HepG2 (cell line): ENCODE results near the gene EPHA5. TPM values are rescaled to one million over a fixed set of nuclear protein-coding genes. Genes with fewer than 3 reads are reported as not detected.

Source experiments
- EP300 ChIP-seq, 3 experiments: sonication (generic) in 1 of 3; formaldehyde crosslinking in 1 of 3; IDR thresholded peaks; 2 replicates each; pipeline versions ENCODE4 v1.5.1 to v1.6.1; 2011 to 2020; ENCODE audit warnings: low read depth in 2 of 3, low read length in 2 of 3, borderline replicate concordance in 1 of 3, improper control_type of control experiment in 1 of 3, mild to moderate bottlenecking in 1 of 3, missing genetic modification reagents in 1 of 3, moderate library complexity in 1 of 3
- GABPB1 ChIP-seq: IDR thresholded peaks from 2 replicates; pipeline ENCODE4 v1.6.1; 2016; ENCODE audit warnings: mild to moderate bottlenecking, missing genetic modification reagents, moderate library complexity, missing compliant biosample characterization
- HMGXB3 ChIP-seq: sonication (generic); formaldehyde crosslinking; IDR thresholded peaks from 2 replicates; pipeline ENCODE4 v1.4.0; 2020; ENCODE audit warnings: missing genetic modification reagents, borderline replicate concordance
- RELA ChIP-seq: sonication (generic); formaldehyde crosslinking; IDR thresholded peaks from 2 replicates; pipeline ENCODE4 v1.4.0; 2020; ENCODE audit warnings: missing genetic modification reagents
- SALL1 ChIP-seq: sonication (generic); formaldehyde crosslinking; IDR thresholded peaks from 2 replicates; pipeline ENCODE4 v1.8.0; 2022; ENCODE audit warnings: mild to moderate bottlenecking, missing genetic modification reagents
- ZNF333 ChIP-seq: sonication (generic); formaldehyde crosslinking; IDR thresholded peaks from 2 replicates; pipeline ENCODE4 v1.4.0; 2020; ENCODE audit warnings: mild to moderate bottlenecking, missing genetic modification reagents, borderline replicate concordance
- ZNF644 ChIP-seq: IDR thresholded peaks from 2 replicates; pipeline ENCODE4 v1.6.1; 2016; ENCODE audit warnings: low read depth
- polyA plus RNA-seq, 8 experiments: library from polyadenylated mRNA; depleted of rRNA in 3 of 8; stranded (reverse) in 7 of 8; unstranded in 1 of 8; fragments of >200 nt; fragmentation: Illumina TruSeq in 4 of 8; extraction: Trizol in 4 of 8; gene quantifications; 2 replicates each; pipeline versions ENCODE4 v1.2.1 to v1.2.3, GENCODE V29; 2011 to 2016; ENCODE audit warnings: low read depth in 4 of 8, missing spikeins in 1 of 8, mixed read lengths in 1 of 8; ENCODE audit not compliant: insufficient read depth in 1 of 8
- total RNA-seq, 5 experiments: library from RNA; depleted of rRNA; stranded (reverse); fragments of >200 nt; fragmentation: Illumina TruSeq; extraction: Trizol; gene quantifications; 2 replicates each; pipeline ENCODE4 v1.2.3, GENCODE V29; 2016; ENCODE audit warnings: low read depth in 1 of 5
- TF ChIP-seq, protein P1 (sequence below): sonication (generic); IDR thresholded peaks from 2 replicates; pipeline ENCODE4 v1.6.1; 2016; ENCODE audit warnings: low read depth, borderline replicate concordance
- TF ChIP-seq, protein P2 (sequence below): sonication (generic); formaldehyde crosslinking; IDR thresholded peaks from 2 replicates; pipeline ENCODE4 v1.5.0; 2020; ENCODE audit warnings: missing genetic modification reagents

Gene EPHA5
- total and polyA plus RNA-seq, 2 of the 13 experiments (the other 11 are each of a cell fraction or from before 2014, with no cell fraction given) = not detected

GRCh38 chr4:65597697-65598096 is 72.6 kb downstream of the EPHA5 start (continued):
- TF ChIP-seq HMGXB3 (CRISPR knock-in tag) (no peak), RELA (no peak), ZNF333 (no peak), SALL1 (CRISPR knock-in tag) (no peak), EP300 (IDR thresholded peaks at IDR 0.05; ENCODE audit: low read depth in 2 of 2, low read length in 2 of 2) (no peak), EP300 (CRISPR knock-in tag; IDR thresholded peaks at IDR 0.05; ENCODE audit: borderline replicate concordance) (no peak), ZNF644 (CRISPR knock-in tag) (no peak), GABPB1 (CRISPR knock-in tag) (no peak)
- TF ChIP-seq, protein P1, sequence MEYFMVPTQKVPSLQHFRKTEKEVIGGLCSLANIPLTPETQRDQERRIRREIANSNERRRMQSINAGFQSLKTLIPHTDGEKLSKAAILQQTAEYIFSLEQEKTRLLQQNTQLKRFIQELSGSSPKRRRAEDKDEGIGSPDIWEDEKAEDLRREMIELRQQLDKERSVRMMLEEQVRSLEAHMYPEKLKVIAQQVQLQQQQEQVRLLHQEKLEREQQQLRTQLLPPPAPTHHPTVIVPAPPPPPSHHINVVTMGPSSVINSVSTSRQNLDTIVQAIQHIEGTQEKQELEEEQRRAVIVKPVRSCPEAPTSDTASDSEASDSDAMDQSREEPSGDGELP = no peak
- TF ChIP-seq, protein P2, sequence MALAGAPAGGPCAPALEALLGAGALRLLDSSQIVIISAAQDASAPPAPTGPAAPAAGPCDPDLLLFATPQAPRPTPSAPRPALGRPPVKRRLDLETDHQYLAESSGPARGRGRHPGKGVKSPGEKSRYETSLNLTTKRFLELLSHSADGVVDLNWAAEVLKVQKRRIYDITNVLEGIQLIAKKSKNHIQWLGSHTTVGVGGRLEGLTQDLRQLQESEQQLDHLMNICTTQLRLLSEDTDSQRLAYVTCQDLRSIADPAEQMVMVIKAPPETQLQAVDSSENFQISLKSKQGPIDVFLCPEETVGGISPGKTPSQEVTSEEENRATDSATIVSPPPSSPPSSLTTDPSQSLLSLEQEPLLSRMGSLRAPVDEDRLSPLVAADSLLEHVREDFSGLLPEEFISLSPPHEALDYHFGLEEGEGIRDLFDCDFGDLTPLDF (CRISPR knock-in tag) = no peak
